ENCODE results near the gene TAOK1.
"Not testable (repeated sequence)": the region's sequence is repeated elsewhere in the genome, so short reads cannot be mapped to it uniquely, and the experiment has no call there.

Gene TAOK1

GRCh38 chr17:29549177-29549923 is 159.2 kb downstream of the TAOK1 start:
- peak; percentile 16 for DNase-seq

- DNase-seq: no peak
These were observed 165.7 kb downstream of the TAOK1 start for GRCh38 chr17:29555840-29556239.

- no peak for DNase-seq
These were observed 167.0 kb downstream of the TAOK1 start for GRCh38 chr17:29557085-29557738.

- DNase-seq: no peak
These were observed 167.6 kb downstream of the TAOK1 start for GRCh38 chr17:29557739-29558116.

GRCh38 chr17:29558139-29558538 is 168.0 kb downstream of the TAOK1 start:
- not testable (repeated sequence) for DNase-seq

- DNase-seq: no peak
These were observed 169.5 kb downstream of the TAOK1 start for GRCh38 chr17:29559640-29560039.

GRCh38 chr17:29560316-29560715 is 170.2 kb downstream of the TAOK1 start:
- DNase-seq: no peak

GRCh38 chr17:29561554-29562517 is 171.7 kb downstream of the TAOK1 start:
- DNase-seq: no peak

- no peak for DNase-seq
These were observed 172.5 kb downstream of the TAOK1 start for GRCh38 chr17:29562615-29563014.

GRCh38 chr17:29563816-29564215 is 173.7 kb downstream of the TAOK1 start:
- no peak for DNase-seq

GRCh38 chr17:29565643-29566472 is 175.7 kb downstream of the TAOK1 start:
- DNase-seq: peak; percentile 83

GRCh38 chr17:29566473-29567303 is 176.5 kb downstream of the TAOK1 start, which contains the start of gene ABHD15:
Gene ABHD15 (minus strand): TSS chr17:29567037. CDS start chr17:29566966, 71 bp downstream.
- DNase-seq: peak; percentile 58

GRCh38 chr17:29567304-29567553 is 177.1 kb downstream of the TAOK1 start:
- no peak for DNase-seq

GRCh38 chr17:29567554-29568330 is 177.6 kb downstream of the TAOK1 start:
- DNase-seq: peak; percentile 48

- peak; percentile 72 for DNase-seq
These were observed 178.4 kb downstream of the TAOK1 start, which contains the start of gene TP53I13 for GRCh38 chr17:29568331-29569244. Gene TP53I13 (plus strand): TSS chr17:29568701. CDS start chr17:29568759, 58 bp downstream.

GRCh38 chr17:29569245-29569950 is 179.2 kb downstream of the TAOK1 start:
- DNase-seq: no peak

GRCh38 chr17:29570521-29570920 is 180.4 kb downstream of the TAOK1 start:
- no peak for DNase-seq

- DNase-seq: no peak
These were observed 181.3 kb downstream of the TAOK1 start for GRCh38 chr17:29571486-29571882.

Measured in NCI-H1105 treated with DMSO at 0.1 percent for 48 hours (cell line).